ENCODE results near the gene RNF157. TPM values are rescaled to one million over a fixed set of nuclear protein-coding genes. Genes with fewer than 3 reads are reported as not detected.

The RNF157 gene
- polyA plus RNA-seq, 1 donor: 15.4 TPM

Other genes starting within 250 kb of the RNF157 start
- 4.8 TPM for gene CDK3, start 239.6 kb downstream of the RNF157 start, polyA plus RNA-seq (ENCODE audit: insufficient read length)
- gene EVPL, start 213.2 kb downstream of the RNF157 start, polyA plus RNA-seq (ENCODE audit: insufficient read length): 0.54 TPM
- 86.8 TPM for gene SRP68, start 168.0 kb downstream of the RNF157 start, polyA plus RNA-seq (ENCODE audit: insufficient read length)
- not detected for gene GALR2, start 165.7 kb downstream of the RNF157 start, polyA plus RNA-seq (ENCODE audit: insufficient read length)
- 10.4 TPM for gene ZACN, start 161.3 kb downstream of the RNF157 start, polyA plus RNA-seq (ENCODE audit: insufficient read length)
- gene EXOC7, start 136.7 kb downstream of the RNF157 start, polyA plus RNA-seq (ENCODE audit: insufficient read length): 84.2 TPM
- gene FOXJ1, start 99.2 kb downstream of the RNF157 start, polyA plus RNA-seq (ENCODE audit: insufficient read length): not detected
- 27.3 TPM for gene UBALD2, start 24.9 kb upstream of the RNF157 start, polyA plus RNA-seq (ENCODE audit: insufficient read length)
- 5.6 TPM for gene QRICH2, start 67.8 kb upstream of the RNF157 start, polyA plus RNA-seq (ENCODE audit: insufficient read length)
- gene PRPSAP1, start 113.4 kb upstream of the RNF157 start, polyA plus RNA-seq (ENCODE audit: insufficient read length): 36.3 TPM
- gene SPHK1, start 144.1 kb upstream of the RNF157 start, polyA plus RNA-seq (ENCODE audit: insufficient read length): 2.3 TPM
- gene UBE2O, start 212.7 kb upstream of the RNF157 start, polyA plus RNA-seq (ENCODE audit: insufficient read length): 18.8 TPM
- 0.36 TPM for gene AANAT, start 227.1 kb upstream of the RNF157 start, polyA plus RNA-seq (ENCODE audit: insufficient read length)